Raji (cell line): ENCODE data around the gene BCL10.
A peak's percentile ranks its signal among the peaks of the same experiment; 100 is the strongest.

Experiments used
- POLR2A ChIP-seq: IDR thresholded peaks from 2 replicates; pipeline ENCODE4 v1.6.1; 2011; ENCODE audit warnings: low read depth, low read length, control low read depth; ENCODE audit not compliant: insufficient read depth

The BCL10 gene

DNA sequence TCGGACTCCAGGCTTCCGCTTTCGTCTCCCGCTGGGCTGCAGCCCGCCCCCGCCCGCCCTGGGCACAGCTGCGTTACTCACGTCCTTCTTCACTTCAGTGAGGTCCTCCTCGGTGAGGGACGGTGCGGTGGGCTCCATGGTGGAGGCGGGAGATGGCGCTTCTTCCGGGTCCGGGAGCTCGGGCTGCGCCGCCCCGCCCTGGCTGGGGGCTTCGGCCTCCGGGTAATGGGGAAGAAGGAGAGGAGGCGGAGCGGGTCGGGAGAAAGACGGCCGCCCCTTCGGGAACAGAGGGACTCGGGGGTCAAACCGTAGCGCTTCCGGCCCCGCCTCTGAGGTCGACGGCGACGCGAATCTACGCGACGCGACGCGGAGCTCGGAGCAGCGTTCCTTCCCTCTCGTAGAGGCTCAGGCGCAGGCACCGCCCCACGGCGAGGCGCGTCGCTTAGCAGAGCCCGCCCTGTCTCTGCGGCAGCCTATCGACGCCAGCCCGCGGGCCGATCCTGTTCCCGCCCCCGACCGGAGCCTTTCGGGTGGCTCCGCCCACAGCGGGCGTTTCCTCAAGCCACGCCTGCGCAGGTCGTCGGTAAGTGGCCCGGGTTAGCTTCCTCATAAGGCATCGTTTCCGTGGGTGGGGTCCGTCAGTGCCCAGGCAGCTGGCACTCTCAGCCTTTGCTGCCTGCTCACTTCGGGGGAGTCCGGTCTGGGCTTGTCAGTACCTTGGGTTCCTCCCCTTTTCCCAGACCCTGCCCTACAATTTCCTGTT is at the start of gene BCL10:
Gene BCL10, minus strand, starts transcription at position 418 of the 763 bp plus-strand sequence. Its CDS starts 280 bp downstream, at position 138.
- peak; percentile 77 for TF ChIP-seq POLR2A

DNA sequence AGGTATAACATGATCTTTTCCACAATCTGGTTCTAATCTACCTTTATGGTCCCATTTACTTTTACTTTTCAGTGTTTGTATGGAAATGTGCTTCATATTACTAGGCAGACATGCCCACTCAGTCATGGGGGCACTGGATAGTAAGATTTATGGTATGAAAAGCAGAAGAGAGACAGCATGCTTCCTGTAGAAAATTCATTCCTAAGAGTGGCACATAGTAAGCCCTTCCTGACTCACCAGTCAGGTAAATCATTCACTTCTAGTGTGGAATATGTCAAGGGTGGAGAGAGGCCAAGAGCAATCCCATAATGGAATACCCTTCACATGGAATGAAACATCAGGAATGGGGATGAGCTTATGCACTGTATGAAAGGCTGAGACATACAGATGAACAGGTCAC is 49.5 kb upstream of the BCL10 start:
- TF ChIP-seq POLR2A: no peak

GRCh38 chr1:85323770-85324169 is 47.3 kb upstream of the BCL10 start:
- TF ChIP-seq POLR2A: no peak

GRCh38 chr1:85322655-85323054 is 46.2 kb upstream of the BCL10 start:
- no peak for TF ChIP-seq POLR2A

DNA sequence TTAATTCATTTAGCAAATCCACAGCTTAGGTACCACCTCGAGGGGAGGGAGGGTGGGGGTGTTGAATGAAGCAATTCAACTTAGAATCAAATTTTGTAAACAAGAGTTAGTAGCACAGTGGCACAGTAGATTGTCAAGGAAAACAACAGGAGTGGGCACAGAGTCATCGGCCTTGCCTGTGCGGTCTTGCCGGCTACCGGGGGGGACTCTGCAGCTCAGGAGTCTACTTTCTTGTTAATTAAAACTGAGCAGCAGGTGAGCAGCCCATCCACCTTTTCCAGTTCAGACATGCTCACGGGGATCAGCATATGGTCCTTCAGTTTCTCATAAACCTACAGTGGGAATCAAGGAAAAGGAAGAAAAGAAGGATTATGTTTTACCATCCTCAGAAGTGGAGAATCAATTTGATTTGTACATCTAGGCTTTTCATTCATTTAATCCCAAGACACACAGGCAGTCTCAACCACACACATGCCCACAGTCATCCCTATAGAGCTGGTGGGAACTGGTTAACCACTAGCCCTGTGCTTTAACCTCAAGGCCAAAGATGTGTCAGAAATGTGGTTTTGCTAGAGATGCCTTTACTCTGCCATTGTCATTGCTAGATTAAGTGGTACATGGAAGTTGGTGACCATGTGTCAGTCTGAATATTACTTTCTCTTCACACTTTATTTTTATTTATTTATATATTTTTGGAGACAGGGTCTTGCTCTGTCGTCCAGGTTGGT is 45.0 kb upstream of the BCL10 start:
- TF ChIP-seq POLR2A: no peak

- TF ChIP-seq POLR2A: no peak
These were observed 44.1 kb upstream of the BCL10 start for GRCh38 chr1:85320371-85321131.

DNA sequence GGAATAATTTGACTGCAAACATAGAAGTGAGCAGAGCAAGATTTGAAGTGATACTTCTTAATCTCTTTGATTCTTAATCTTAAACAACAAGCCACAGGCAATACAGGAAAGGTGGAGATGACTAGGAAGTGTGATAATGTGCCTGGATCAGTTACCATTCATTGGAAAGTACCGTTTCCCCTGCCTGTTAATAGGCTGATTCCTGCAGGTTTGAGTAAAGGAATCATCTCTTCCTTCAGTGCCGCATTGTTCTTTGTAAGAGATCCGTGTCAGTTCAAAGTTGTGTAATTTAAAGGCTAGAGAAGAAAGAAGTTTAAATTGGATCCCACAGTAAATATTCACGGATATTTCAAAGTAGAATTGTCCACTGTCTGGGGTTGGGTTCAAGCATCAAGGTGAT is 43.5 kb upstream of the BCL10 start:
- TF ChIP-seq POLR2A: no peak

DNA sequence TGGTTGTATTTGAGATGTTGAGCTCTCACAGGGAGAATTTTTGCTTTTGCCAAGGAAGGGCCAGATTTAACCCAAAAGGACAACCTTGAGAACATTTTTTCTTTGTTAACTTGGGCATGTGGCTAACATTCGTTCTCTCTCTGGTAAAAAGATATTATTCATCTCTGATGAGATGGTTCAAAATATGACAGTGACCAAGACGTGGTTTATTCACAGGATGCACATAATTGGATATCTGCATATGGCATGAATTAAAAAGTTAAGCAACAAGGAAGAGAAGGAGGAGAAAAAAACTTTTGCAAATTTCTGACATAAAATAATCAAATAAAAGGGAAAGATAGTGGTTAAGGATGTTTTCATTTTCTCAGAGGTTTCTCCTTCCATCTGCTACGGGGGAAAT is 43.1 kb upstream of the BCL10 start:
- TF ChIP-seq POLR2A: no peak

DNA sequence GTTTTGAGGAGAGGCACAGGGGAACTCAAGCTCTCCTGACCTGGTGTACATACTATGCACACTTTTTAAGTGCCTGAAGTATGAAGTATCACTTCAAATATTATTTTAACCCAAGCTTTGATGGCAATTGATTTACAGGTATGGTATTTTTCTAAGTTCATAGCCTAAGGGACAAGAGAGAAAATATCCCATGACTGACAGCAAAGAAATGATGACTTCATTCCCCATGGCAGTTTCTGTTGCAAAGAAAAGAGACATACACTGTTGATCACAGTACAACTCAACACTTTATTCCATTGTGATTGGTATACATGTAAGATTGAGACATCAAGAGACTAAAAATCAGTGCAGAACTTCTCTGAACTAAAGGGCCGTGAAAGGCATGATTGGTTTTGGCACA is 41.8 kb upstream of the BCL10 start:
- no peak for TF ChIP-seq POLR2A

- no peak for TF ChIP-seq POLR2A
These were observed 41.1 kb upstream of the BCL10 start for GRCh38 chr1:85317560-85317959.

DNA sequence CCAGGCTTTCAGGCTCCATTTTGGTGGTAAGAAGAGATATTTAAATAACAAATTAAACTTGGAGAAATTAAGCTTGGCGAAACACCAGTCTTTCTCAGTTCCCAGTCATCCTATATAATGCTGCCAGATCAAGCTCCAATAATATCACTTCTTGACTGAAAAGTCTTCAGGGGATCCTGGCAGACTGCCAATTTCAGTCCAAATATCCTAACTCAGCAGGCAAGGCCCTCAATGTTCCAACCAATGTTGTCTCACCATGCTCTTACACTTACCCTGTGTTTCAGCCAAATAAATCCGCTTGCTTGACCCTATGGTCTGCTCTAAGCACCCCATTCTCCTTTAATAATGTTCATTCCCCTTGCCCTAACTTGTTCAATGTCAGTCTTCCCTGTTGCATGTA is 39.9 kb upstream of the BCL10 start:
- no peak for TF ChIP-seq POLR2A

DNA sequence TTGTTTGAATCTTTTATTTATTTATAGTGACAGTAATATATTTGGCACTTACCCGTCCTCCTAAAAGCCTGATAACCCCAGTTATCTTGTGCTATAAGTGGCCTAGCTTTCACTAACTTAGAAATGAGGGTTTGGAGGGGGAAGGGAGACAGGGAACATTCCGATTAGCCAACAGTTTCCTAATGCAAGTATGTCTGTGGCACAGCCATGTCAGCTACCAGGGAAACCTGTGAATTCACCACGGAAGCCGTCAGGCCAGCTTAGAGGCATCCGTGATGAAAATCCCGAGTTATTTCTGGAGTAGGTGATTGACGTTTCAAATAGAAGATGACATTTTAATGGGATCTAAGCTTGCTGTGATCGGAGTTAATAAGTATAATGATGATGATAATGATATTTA is 39.4 kb upstream of the BCL10 start:
- no peak for TF ChIP-seq POLR2A

DNA sequence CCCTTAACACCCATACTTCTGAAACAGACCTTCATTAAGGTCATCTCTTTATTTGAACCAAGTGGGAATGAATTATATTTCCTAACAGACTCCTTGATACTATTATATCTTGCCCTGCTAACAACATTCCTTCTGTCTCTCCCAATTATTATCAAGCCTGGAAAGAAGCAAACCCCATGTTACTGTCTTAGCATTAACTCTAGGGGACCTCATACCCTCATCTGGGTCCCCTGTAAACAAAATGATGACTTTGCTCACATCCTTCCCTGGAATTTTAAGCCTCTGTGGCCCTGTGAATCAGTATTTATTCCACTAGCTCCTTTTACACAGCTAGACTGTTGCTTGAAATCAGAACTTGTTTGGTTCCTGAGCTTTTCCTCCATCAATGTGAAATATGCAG is 38.3 kb upstream of the BCL10 start:
- TF ChIP-seq POLR2A: no peak

- TF ChIP-seq POLR2A: no peak
These were observed 37.7 kb upstream of the BCL10 start for GRCh38 chr1:85313888-85314696.

DNA sequence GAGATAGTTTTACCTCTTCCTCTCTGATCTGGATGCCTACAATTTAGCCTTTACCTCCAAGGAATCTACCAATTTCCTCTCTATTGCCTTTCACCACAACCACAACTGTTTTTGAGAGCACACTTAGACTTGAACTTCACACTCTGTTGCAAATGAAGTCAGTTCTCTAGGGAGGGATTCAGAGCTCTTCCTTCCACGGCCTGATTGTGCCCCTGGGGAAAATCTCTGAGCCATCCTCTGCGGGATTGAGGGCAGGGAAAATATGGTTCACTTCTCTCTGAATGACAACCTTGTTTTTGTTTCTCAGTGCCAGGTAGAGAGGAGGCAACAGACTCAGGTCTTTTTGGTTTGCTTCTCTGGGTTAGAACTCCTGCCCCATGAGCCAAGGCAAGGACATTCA is 35.4 kb upstream of the BCL10 start:
- TF ChIP-seq POLR2A: no peak
